ENCODE measurements around the gene P2RX3. TPM values are rescaled to one million over a fixed set of nuclear protein-coding genes. Genes with fewer than 3 reads are reported as not detected.

The P2RX3 gene
- total and polyA plus RNA-seq, 2 donors from 2014 or later: not detected

- H3K4me3 ChIP-seq (ENCODE audit: low read length in 3 of 3): no peak overlapping the region
- DNase-seq: no peak
- no peak overlapping the region for H3K27ac ChIP-seq (ENCODE audit: low read depth in 2 of 2, low read length in 2 of 2)
- H3K9ac ChIP-seq (ENCODE audit: low read length in 3 of 3): no peak overlapping the region
- no peak for FAIRE-seq
- intact Hi-C loops (cut with DNase I): no loop called here
- TF ChIP-seq CTCF (IDR thresholded peaks at IDR 0.05; ENCODE audit: borderline replicate concordance, extremely low read depth, insufficient read depth): no peak
- peaks cover 12 to 57% (median 42%) of the 10 kb centered on the region in 3 donors for H3K36me3 ChIP-seq (ENCODE audit: control insufficient read depth in 2 of 3, insufficient read depth in 3 of 3, low read length in 3 of 3)
- H3K27me3 ChIP-seq (ENCODE audit: control insufficient read depth, insufficient read depth, low read length): no peaks in the 10 kb centered on the region
- H3K9me3 ChIP-seq (ENCODE audit: control insufficient read depth in 2 of 3, insufficient read depth in 1 of 3, low read length in 3 of 3): no peaks in the 10 kb centered on the region
- peaks cover 10 to 22% (median 14%) of the 10 kb centered on the region in 3 donors for H3K4me1 ChIP-seq (ENCODE audit: control insufficient read depth in 2 of 3, insufficient read depth in 2 of 3, low read depth in 1 of 3, low read length in 3 of 3)
These were observed 10.4 kb upstream of the P2RX3 start for GRCh38 chr11:57327721-57328120.

- no peaks in the 10 kb centered on the region for H3K9me3 ChIP-seq (ENCODE audit: control insufficient read depth in 2 of 3, insufficient read depth in 1 of 3, low read length in 3 of 3)
- TF ChIP-seq CTCF (IDR thresholded peaks at IDR 0.05; ENCODE audit: borderline replicate concordance, extremely low read depth, insufficient read depth): no peak
- FAIRE-seq (no peak), DNase-seq (no peak)
- no peak overlapping the region for H3K9ac ChIP-seq (ENCODE audit: low read length in 3 of 3)
- no peak overlapping the region for H3K27ac ChIP-seq (ENCODE audit: low read depth in 2 of 2, low read length in 2 of 2)
- peaks cover 14 to 64% (median 48%) of the 10 kb centered on the region in 3 donors for H3K36me3 ChIP-seq (ENCODE audit: control insufficient read depth in 2 of 3, insufficient read depth in 3 of 3, low read length in 3 of 3)
- H3K27me3 ChIP-seq (ENCODE audit: control insufficient read depth, insufficient read depth, low read length): no peaks in the 10 kb centered on the region
- H3K4me1 ChIP-seq (ENCODE audit: control insufficient read depth in 2 of 3, insufficient read depth in 2 of 3, low read depth in 1 of 3, low read length in 3 of 3): peaks cover 4 to 22% (median 5%) of the 10 kb centered on the region in 3 donors
- no peak overlapping the region for H3K4me3 ChIP-seq (ENCODE audit: low read length in 3 of 3)
- intact Hi-C loops (cut with DNase I): no loop called here
These were observed 8.1 kb upstream of the P2RX3 start for GRCh38 chr11:57330029-57330428.

GRCh38 chr11:57331720-57332119, 6.4 kb upstream of the P2RX3 start:
- no peak overlapping the region for H3K27ac ChIP-seq (ENCODE audit: low read depth in 2 of 2, low read length in 2 of 2)
- H3K27me3 ChIP-seq (ENCODE audit: control insufficient read depth, insufficient read depth, low read length): no peaks in the 10 kb centered on the region
- no peak for TF ChIP-seq CTCF (IDR thresholded peaks at IDR 0.05; ENCODE audit: borderline replicate concordance, extremely low read depth, insufficient read depth)
- no peak for DNase-seq
- intact Hi-C loops (cut with DNase I): no loop called here
- no peak for FAIRE-seq
- no peak overlapping the region for H3K9ac ChIP-seq (ENCODE audit: low read length in 3 of 3)
- no peaks in the 10 kb centered on the region for H3K9me3 ChIP-seq (ENCODE audit: control insufficient read depth in 2 of 3, insufficient read depth in 1 of 3, low read length in 3 of 3)
- H3K4me1 ChIP-seq (ENCODE audit: control insufficient read depth in 2 of 3, insufficient read depth in 2 of 3, low read depth in 1 of 3, low read length in 3 of 3): peaks cover 0 to 10% (median 8%) of the 10 kb centered on the region in 3 donors
- peaks cover 11 to 64% (median 45%) of the 10 kb centered on the region in 3 donors for H3K36me3 ChIP-seq (ENCODE audit: control insufficient read depth in 2 of 3, insufficient read depth in 3 of 3, low read length in 3 of 3)
- no peak overlapping the region for H3K4me3 ChIP-seq (ENCODE audit: low read length in 3 of 3)

All from kidney (tissue), 14 donors.